Measurements from ENCODE around the gene ASH1L.

DNA sequence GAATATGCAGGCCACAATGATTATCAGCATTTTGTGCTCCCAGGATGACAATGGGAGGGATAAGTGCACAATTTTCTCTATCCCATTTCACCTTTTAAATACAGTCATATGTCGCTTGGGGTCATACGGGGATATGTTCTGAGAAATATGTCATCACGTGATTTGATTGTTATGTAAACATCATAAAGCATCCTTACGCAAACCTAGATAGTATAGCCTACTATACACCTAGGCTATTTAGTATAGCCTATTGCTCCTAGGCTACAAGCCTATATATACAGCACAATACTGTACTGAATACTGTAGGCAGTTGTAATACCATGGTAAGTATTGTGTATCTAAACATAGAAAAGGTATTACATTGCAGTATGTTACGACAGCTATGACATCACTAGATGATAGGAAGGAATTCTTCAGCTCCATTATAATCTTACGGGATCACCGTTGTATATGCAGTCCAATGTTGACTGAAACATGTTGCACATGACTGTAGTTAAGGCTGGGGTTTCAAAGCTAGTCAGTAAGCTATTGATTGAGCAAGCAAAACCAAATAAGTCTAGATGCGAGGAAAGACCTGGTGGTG lies 223.0 kb downstream of the ASH1L start:
- TF ChIP-seq, protein P1, sequence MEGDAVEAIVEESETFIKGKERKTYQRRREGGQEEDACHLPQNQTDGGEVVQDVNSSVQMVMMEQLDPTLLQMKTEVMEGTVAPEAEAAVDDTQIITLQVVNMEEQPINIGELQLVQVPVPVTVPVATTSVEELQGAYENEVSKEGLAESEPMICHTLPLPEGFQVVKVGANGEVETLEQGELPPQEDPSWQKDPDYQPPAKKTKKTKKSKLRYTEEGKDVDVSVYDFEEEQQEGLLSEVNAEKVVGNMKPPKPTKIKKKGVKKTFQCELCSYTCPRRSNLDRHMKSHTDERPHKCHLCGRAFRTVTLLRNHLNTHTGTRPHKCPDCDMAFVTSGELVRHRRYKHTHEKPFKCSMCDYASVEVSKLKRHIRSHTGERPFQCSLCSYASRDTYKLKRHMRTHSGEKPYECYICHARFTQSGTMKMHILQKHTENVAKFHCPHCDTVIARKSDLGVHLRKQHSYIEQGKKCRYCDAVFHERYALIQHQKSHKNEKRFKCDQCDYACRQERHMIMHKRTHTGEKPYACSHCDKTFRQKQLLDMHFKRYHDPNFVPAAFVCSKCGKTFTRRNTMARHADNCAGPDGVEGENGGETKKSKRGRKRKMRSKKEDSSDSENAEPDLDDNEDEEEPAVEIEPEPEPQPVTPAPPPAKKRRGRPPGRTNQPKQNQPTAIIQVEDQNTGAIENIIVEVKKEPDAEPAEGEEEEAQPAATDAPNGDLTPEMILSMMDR (IDR thresholded peaks at IDR 0.05 in 4 of 5, conservative IDR thresholded peaks at IDR 0.05 in 1 of 5): no peak
- TF ChIP-seq POLR2A (IDR thresholded peaks at IDR 0.05): no peak
